ENCODE measurements around the gene MYO5B. TPM values are rescaled to one million over a fixed set of nuclear protein-coding genes. Genes with fewer than 3 reads are reported as not detected.
"Not testable (repeated sequence)": the region's sequence is repeated elsewhere in the genome, so short reads cannot be mapped to it uniquely, and the experiment has no call there.

MYO5B gene
- total RNA-seq, 1 donor from 2014 or later = 0.07 TPM

- peaks cover 4% of the 10 kb centered on the region for H3K27me3 Mint-ChIP-seq
- DNase-seq = no peak
- intact Hi-C loops (cut with micrococcal nuclease) = no loop called here
- H3K9me3 Mint-ChIP-seq = no peaks in the 10 kb centered on the region
- no peak overlapping the region for H3K4me3 Mint-ChIP-seq
- no peaks in the 10 kb centered on the region for H3K36me3 Mint-ChIP-seq (ENCODE audit: low read depth)
- no peak overlapping the region for H3K27ac Mint-ChIP-seq
- H3K4me1 Mint-ChIP-seq = peaks cover 2% of the 10 kb centered on the region
These were observed 301.9 kb downstream of the MYO5B start for GRCh38 chr18:49893036-49893435.

GRCh38 chr18:49892148-49892924 lies 302.6 kb downstream of the MYO5B start:
- peaks cover 4% of the 10 kb centered on the region for H3K27me3 Mint-ChIP-seq
- DNase-seq = no peak
- peaks cover 2% of the 10 kb centered on the region for H3K4me1 Mint-ChIP-seq
- no peaks in the 10 kb centered on the region for H3K36me3 Mint-ChIP-seq (ENCODE audit: low read depth)
- H3K4me3 Mint-ChIP-seq = no peak overlapping the region
- no peaks in the 10 kb centered on the region for H3K9me3 Mint-ChIP-seq
- no peak overlapping the region for H3K27ac Mint-ChIP-seq
- intact Hi-C loops (cut with micrococcal nuclease) = no loop called here

- Mint-ChIP-seq H3K4me1 (peaks cover 2% of the 10 kb centered on the region), H3K9me3 (no peaks in the 10 kb centered on the region), H3K36me3 (ENCODE audit: low read depth) (no peaks in the 10 kb centered on the region), H3K27me3 (peaks cover 4% of the 10 kb centered on the region), H3K4me3 (no peak overlapping the region), H3K27ac (no peak overlapping the region)
- intact Hi-C loops (cut with micrococcal nuclease) = no loop called here
- no peak for DNase-seq
These were observed 304.9 kb downstream of the MYO5B start for GRCh38 chr18:49890041-49890440.

- not testable (repeated sequence) for H3K9me3 Mint-ChIP-seq, H3K27me3 Mint-ChIP-seq
These were observed 305.4 kb downstream of the MYO5B start for GRCh38 chr18:49889552-49889951.

GRCh38 chr18:49886891-49887764 lies 307.8 kb downstream of the MYO5B start:
- DNase-seq = no peak
- Mint-ChIP-seq H3K36me3 (ENCODE audit: low read depth) (no peaks in the 10 kb centered on the region), H3K9me3 (no peaks in the 10 kb centered on the region), H3K27me3 (peaks cover 7% of the 10 kb centered on the region), H3K4me3 (no peak overlapping the region), H3K27ac (no peak overlapping the region), H3K4me1 (no peaks in the 10 kb centered on the region)
- intact Hi-C loops (cut with micrococcal nuclease) = no loop called here

More at GRCh38 chr18:49889552-49889951, 305.4 kb downstream of the MYO5B start:
- H3K4me1 Mint-ChIP-seq; H3K4me3 Mint-ChIP-seq; DNase-seq; H3K27ac Mint-ChIP-seq; intact Hi-C loops (cut with micrococcal nuclease); H3K36me3 Mint-ChIP-seq (ENCODE audit: low read depth): not testable (repeated sequence)

- Mint-ChIP-seq H3K36me3 (ENCODE audit: low read depth) (no peaks in the 10 kb centered on the region), H3K4me1 (no peaks in the 10 kb centered on the region), H3K4me3 (no peak overlapping the region), H3K27ac (no peak overlapping the region), H3K9me3 (no peaks in the 10 kb centered on the region), H3K27me3 (peaks cover 6% of the 10 kb centered on the region)
- no peak for DNase-seq
- intact Hi-C loops (cut with micrococcal nuclease) = no loop called here
These were observed 310.0 kb downstream of the MYO5B start for GRCh38 chr18:49884959-49885358.

GRCh38 chr18:49884465-49884864 lies 310.5 kb downstream of the MYO5B start:
- H3K27me3 Mint-ChIP-seq = peaks cover 9% of the 10 kb centered on the region
- H3K36me3 Mint-ChIP-seq (ENCODE audit: low read depth) = no peaks in the 10 kb centered on the region
- H3K4me3 Mint-ChIP-seq = no peak overlapping the region
- H3K9me3 Mint-ChIP-seq = no peaks in the 10 kb centered on the region
- H3K27ac Mint-ChIP-seq = no peak overlapping the region
- DNase-seq = no peak
- H3K4me1 Mint-ChIP-seq = no peaks in the 10 kb centered on the region
- intact Hi-C loops (cut with micrococcal nuclease) = no loop called here

- intact Hi-C loops (cut with micrococcal nuclease) = no loop called here
- DNase-seq = no peak
- Mint-ChIP-seq H3K4me3 (no peak overlapping the region), H3K36me3 (ENCODE audit: low read depth) (no peaks in the 10 kb centered on the region), H3K27ac (no peak overlapping the region), H3K4me1 (no peaks in the 10 kb centered on the region), H3K27me3 (peaks cover 27% of the 10 kb centered on the region), H3K9me3 (no peaks in the 10 kb centered on the region)
These were observed 314.3 kb downstream of the MYO5B start for GRCh38 chr18:49880661-49881060.

- Mint-ChIP-seq H3K9me3 (no peaks in the 10 kb centered on the region), H3K27me3 (peaks cover 28% of the 10 kb centered on the region), H3K36me3 (ENCODE audit: low read depth) (no peaks in the 10 kb centered on the region), H3K4me1 (peaks cover 3% of the 10 kb centered on the region), H3K4me3 (no peak overlapping the region), H3K27ac (no peak overlapping the region)
- no peak for DNase-seq
- intact Hi-C loops (cut with micrococcal nuclease) = no loop called here
These were observed 315.7 kb downstream of the MYO5B start for GRCh38 chr18:49879271-49879580.

- no peaks in the 10 kb centered on the region for H3K9me3 Mint-ChIP-seq
- DNase-seq = no peak
- no peak overlapping the region for H3K4me3 Mint-ChIP-seq
These were observed 316.2 kb downstream of the MYO5B start for GRCh38 chr18:49878567-49879270.

GRCh38 chr18:49878015-49878414 lies 316.9 kb downstream of the MYO5B start:
- DNase-seq = no peak
- peaks cover 28% of the 10 kb centered on the region for H3K27me3 Mint-ChIP-seq
- intact Hi-C loops (cut with micrococcal nuclease) = no loop called here
- H3K9me3 Mint-ChIP-seq = no peaks in the 10 kb centered on the region
- H3K4me3 Mint-ChIP-seq = no peak overlapping the region
- H3K27ac Mint-ChIP-seq = no peak overlapping the region
- no peaks in the 10 kb centered on the region for H3K36me3 Mint-ChIP-seq (ENCODE audit: low read depth)
- H3K4me1 Mint-ChIP-seq = peaks cover 3% of the 10 kb centered on the region

More at GRCh38 chr18:49878567-49879270, 316.2 kb downstream of the MYO5B start:
- H3K36me3 Mint-ChIP-seq (ENCODE audit: low read depth) = no peaks in the 10 kb centered on the region
- intact Hi-C loops (cut with micrococcal nuclease) = no loop called here
- H3K4me1 Mint-ChIP-seq = peaks cover 3% of the 10 kb centered on the region
- peaks cover 28% of the 10 kb centered on the region for H3K27me3 Mint-ChIP-seq
- H3K27ac Mint-ChIP-seq = no peak overlapping the region

GRCh38 chr18:49876536-49876935 lies 318.4 kb downstream of the MYO5B start:
- Mint-ChIP-seq H3K27me3 (peaks cover 25% of the 10 kb centered on the region), H3K36me3 (ENCODE audit: low read depth) (no peaks in the 10 kb centered on the region), H3K27ac (no peak overlapping the region), H3K9me3 (no peaks in the 10 kb centered on the region), H3K4me3 (no peak overlapping the region), H3K4me1 (peaks cover 3% of the 10 kb centered on the region)
- intact Hi-C loops (cut with micrococcal nuclease) = no loop called here
- no peak for DNase-seq

- no peaks in the 10 kb centered on the region for H3K9me3 Mint-ChIP-seq
- DNase-seq = no peak
- no peak overlapping the region for H3K4me3 Mint-ChIP-seq
- H3K27me3 Mint-ChIP-seq = peaks cover 27% of the 10 kb centered on the region
- no peaks in the 10 kb centered on the region for H3K36me3 Mint-ChIP-seq (ENCODE audit: low read depth)
- intact Hi-C loops (cut with micrococcal nuclease) = no loop called here
- H3K4me1 Mint-ChIP-seq = peaks cover 3% of the 10 kb centered on the region
- H3K27ac Mint-ChIP-seq = no peak overlapping the region
These were observed 319.2 kb downstream of the MYO5B start for GRCh38 chr18:49875783-49876182.

GRCh38 chr18:49875155-49875554 lies 319.8 kb downstream of the MYO5B start:
- Mint-ChIP-seq H3K27ac (no peak overlapping the region), H3K4me3 (no peak overlapping the region), H3K4me1 (peaks cover 3% of the 10 kb centered on the region), H3K27me3 (peaks cover 26% of the 10 kb centered on the region), H3K9me3 (no peaks in the 10 kb centered on the region), H3K36me3 (ENCODE audit: low read depth) (no peaks in the 10 kb centered on the region)
- intact Hi-C loops (cut with micrococcal nuclease) = no loop called here
- no peak for DNase-seq
